Activated CD4-positive, CD25-positive, alpha-beta regulatory T cell (primary cell): Measurements from ENCODE around the gene HIBADH.

ENCODE experiments used
- DNase-seq, 4 experiments: peaks; one replicate each; lab custom pipeline; 2025; lab: John Stamatoyannopoulos, UW

The HIBADH gene

DNA sequence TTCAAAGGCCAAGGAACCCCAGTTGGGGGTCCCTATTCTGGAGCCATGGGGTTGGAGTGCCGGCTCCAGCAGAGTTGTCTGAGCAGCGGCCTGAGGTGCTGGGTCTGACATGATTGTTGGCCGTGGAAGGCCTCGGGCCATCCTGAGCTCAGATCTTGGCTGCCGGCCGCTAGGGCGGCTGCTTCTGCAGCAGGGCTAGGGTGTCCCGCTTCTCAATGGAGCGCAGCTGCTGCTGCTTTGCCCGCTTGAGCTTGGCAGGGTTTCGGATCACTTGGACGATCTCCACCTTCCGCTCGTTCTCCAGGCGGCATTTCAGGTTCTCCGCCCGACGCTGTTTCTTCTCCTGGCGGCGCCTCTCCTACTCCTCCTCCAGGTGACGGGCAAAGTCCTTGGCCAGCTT, 171.1 kb downstream of the HIBADH start:
- DNase-seq: no peak

GRCh38 chr7:27487509-27487908, 175.2 kb downstream of the HIBADH start:
- no peak for DNase-seq

DNA sequence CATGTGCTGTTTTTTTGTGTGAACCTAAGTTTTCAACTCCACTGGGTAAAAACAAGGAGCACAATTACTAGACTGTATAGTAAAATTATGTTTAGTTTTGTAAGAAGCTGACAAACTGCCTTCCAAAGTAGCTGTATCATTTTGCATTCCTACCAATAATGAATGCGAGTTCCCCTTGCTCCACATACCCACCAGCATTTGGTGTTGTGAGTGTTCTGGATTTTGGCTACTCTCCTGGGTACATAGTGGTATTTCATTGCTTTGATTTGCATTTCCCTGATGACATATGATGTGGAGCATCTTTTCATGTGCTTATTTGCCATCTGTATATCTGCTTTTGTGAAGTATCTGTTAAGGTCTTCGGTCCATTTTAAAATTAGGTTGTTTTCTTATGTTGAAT, 178.2 kb downstream of the HIBADH start:
- DNase-seq: no peak

DNA sequence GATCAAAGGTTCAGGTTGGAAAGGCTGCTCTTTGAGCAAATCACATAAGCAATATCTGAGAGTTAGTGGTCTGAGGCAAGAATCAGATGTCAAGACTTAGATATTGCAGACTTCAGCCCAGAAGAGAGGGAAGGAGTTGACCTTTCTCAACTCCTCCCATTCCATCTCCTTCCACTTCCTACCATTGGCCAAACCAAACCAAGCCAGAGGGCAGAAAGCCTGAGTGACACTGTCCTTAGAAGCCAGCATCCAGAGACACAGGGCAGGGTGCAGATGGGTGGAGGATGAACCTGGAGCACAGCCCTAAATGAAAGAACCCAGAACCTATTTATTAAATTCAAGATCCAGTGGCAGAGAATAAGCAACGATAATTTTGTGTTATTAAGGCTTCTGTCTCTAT, 180.5 kb downstream of the HIBADH start:
- DNase-seq: no peak

DNA sequence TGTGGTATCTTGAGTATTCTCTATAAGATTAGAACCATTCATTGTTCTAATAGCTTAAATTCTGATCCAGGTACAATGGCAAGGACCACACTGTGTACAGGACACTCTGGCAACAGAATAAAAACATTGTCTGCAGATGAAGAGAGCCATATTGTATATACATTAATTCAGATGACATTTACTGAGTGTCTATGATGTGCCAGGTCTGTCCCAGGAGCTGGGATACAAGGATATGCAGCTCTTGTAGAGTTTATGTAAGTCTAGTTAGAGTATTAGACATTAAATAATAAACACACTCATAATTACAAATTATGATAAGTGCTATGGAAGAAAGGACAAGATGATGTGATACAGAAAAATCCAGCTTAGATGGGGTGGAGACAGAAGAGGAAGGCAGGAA, 184.1 kb downstream of the HIBADH start:
- DNase-seq: no peak

GRCh38 chr7:27478084-27478483, 184.6 kb downstream of the HIBADH start:
- DNase-seq: no peak

GRCh38 chr7:27476493-27476892, 186.2 kb downstream of the HIBADH start:
- DNase-seq: no peak
